Stomach (tissue), 9 donors: ENCODE data around the gene TNFSF10. TPM values are rescaled to one million over a fixed set of nuclear protein-coding genes. Genes with fewer than 3 reads are reported as not detected.

Experiments used
- DNase-seq, 2 donors: peaks; one replicate each; pipeline versions ENCODE4 v3.0.0 to v3.0.0-alpha.2; 2013 to 2019
- H3K27ac ChIP-seq, 5 donors: fragments of 200-600 bp in 4 of 5; sonication (generic) in 4 of 5; one replicate each; pipeline ENCODE4 v1.5.1; 2013 to 2019; ENCODE audit warnings: mild to moderate bottlenecking in 1 of 5, moderate library complexity in 1 of 5
- H3K27me3 ChIP-seq, 3 donors: fragments of 200-600 bp; sonication (generic); one replicate each; pipeline ENCODE4 v1.5.1; 2017 to 2019; ENCODE audit warnings: mixed run types in 1 of 3
- H3K36me3 ChIP-seq, 4 donors: fragments of 200-600 bp; sonication (generic); 1 replicate in 3 of 4; 2 replicates in 1 of 4; pipeline ENCODE4 v1.5.1; 2016 to 2019
- H3K4me1 ChIP-seq, 4 donors: fragments of 200-600 bp; sonication (generic); one replicate each; pipeline ENCODE4 v1.5.1; 2016 to 2019
- H3K4me3 ChIP-seq, 4 donors: fragments of 200-600 bp; sonication (generic) in 3 of 4; one replicate each; pipeline ENCODE4 v1.5.1; 2016 to 2019; ENCODE audit warnings: mild to moderate bottlenecking in 1 of 4
- H3K9me3 ChIP-seq, 4 donors: fragments of 200-600 bp; sonication (generic); one replicate each; pipeline ENCODE4 v1.5.1; 2016 to 2019
- CTCF ChIP-seq, 7 experiments: fragments of 450-650 bp in 4 of 7; fragments of 200-600 bp in 3 of 7; sonication (generic) in 3 of 7; IDR thresholded peaks; one replicate each; pipeline ENCODE4 v1.5.1; 2016 to 2019; ENCODE audit warnings: antibody characterized with exemption in 7 of 7, control low read depth in 2 of 7, mild to moderate bottlenecking in 1 of 7
- EP300 ChIP-seq: sonication (generic); formaldehyde crosslinking; IDR thresholded peaks from one replicate; pipeline ENCODE4 v1.6.1; 2017; ENCODE audit warnings: antibody characterized with exemption
- POLR2A ChIP-seq, 4 donors: fragments of 450-650 bp; IDR thresholded peaks; one replicate each; pipeline ENCODE4 v1.6.1; 2016; ENCODE audit warnings: antibody characterized with exemption in 4 of 4, control low read depth in 2 of 4, mild to moderate bottlenecking in 1 of 4, moderate library complexity in 1 of 4
- POLR2AphosphoS5 ChIP-seq, 3 donors: sonication (generic); formaldehyde crosslinking; IDR thresholded peaks; one replicate each; pipeline ENCODE4 v1.6.1; 2016; ENCODE audit warnings: antibody characterized with exemption in 3 of 3
- WGBS, 5 donors: extraction: QIAGEN DNeasy Blood & Tissue Kit in 3 of 5; methylation state at CpG; one replicate each; pipeline versions ENCODE4 v1.1.5 to v1.1.7; 2013 to 2018; 5-methylcytosine and 5-hydroxymethylcytosine counted together
- intact Hi-C: fragments of 100-400 bp; cut with DNase I; formaldehyde crosslinking; loops from one replicate; pipeline ENCODE4 v1.15.1; 2023; ENCODE audit warnings: low total_unique reads
- polyA plus RNA-seq, 3 donors: library from polyadenylated mRNA; stranded (reverse); fragments of 200-250 nt; gene quantifications; one replicate each; pipeline ENCODE4 v1.2.3, GENCODE V29; 2013
- total RNA-seq, 5 donors: library from RNA; depleted of rRNA; stranded (reverse); fragments of >200 nt; gene quantifications; one replicate each; pipeline versions ENCODE4 v1.1.0 to v1.2.3, GENCODE V29; 2014 to 2016
- donor health status: healthy with polysubstance abuse.
- donor health status: Bipolar disorder and iron deficiency.
- donor health status: healthy.

TNFSF10 gene
- total and polyA plus RNA-seq, 8 donors, result 4.0 to 84.2 (median 23.8) TPM

- Histone ChIP-seq H3K36me3 (no peaks in the 10 kb centered on the region), H3K27ac (peak overlapping the region; percentile 46 to 85 (median 82)), H3K9me3 (no peaks in the 10 kb centered on the region), H3K4me3 (no peak overlapping the region), H3K4me1 (peaks cover 5 to 49% (median 37%) of the 10 kb centered on the region in 4 donors), H3K27me3 (no peaks in the 10 kb centered on the region)
- TF ChIP-seq CTCF (IDR thresholded peaks at IDR 0.05) (no peak), POLR2A (IDR thresholded peaks at IDR 0.05) (no peak)
- WGBS, 5 donors, result 39 to 50% (median 40%) methylated on average over 3 of the region's 3 CpGs
- intact Hi-C loops, result no loop called here
- no peak for DNase-seq
Observed at GRCh38 chr3:172537507-172538158, 14.4 kb upstream of the TNFSF10 start.

- peaks cover 5 to 43% (median 35%) of the 10 kb centered on the region in 4 donors for H3K4me1 ChIP-seq
- 23 to 58% (median 43%) methylated on average over 5 of the region's 5 CpGs for WGBS, 5 donors
- no peaks in the 10 kb centered on the region for H3K36me3 ChIP-seq
- H3K4me3 ChIP-seq, result no peak overlapping the region
- no peak for DNase-seq
- H3K27me3 ChIP-seq, result no peaks in the 10 kb centered on the region
- no peaks in the 10 kb centered on the region for H3K9me3 ChIP-seq
- intact Hi-C loops, result no loop called here
- TF ChIP-seq POLR2AphosphoS5 (IDR thresholded peaks at IDR 0.05) (no peak), POLR2A (IDR thresholded peaks at IDR 0.05) (no peak), CTCF (IDR thresholded peaks at IDR 0.05) (no peak), EP300 (no peak)
- peak overlapping the region; percentile 46 to 85 (median 82) for H3K27ac ChIP-seq
Observed at GRCh38 chr3:172536993-172537419, 13.8 kb upstream of the TNFSF10 start.

GRCh38 chr3:172536505-172536904, 13.3 kb upstream of the TNFSF10 start:
- Histone ChIP-seq H3K4me3 (no peak overlapping the region), H3K4me1 (peaks cover 5 to 38% (median 32%) of the 10 kb centered on the region in 4 donors), H3K27me3 (no peaks in the 10 kb centered on the region), H3K36me3 (no peaks in the 10 kb centered on the region), H3K27ac (peak overlapping the region; percentile 46 to 85 (median 82)), H3K9me3 (no peaks in the 10 kb centered on the region)
- TF ChIP-seq EP300 (no peak), POLR2A (IDR thresholded peaks at IDR 0.05) (no peak), CTCF (IDR thresholded peaks at IDR 0.05) (no peak), POLR2AphosphoS5 (IDR thresholded peaks at IDR 0.05) (peak in 2 of 3 donors; percentile 63 to 91)
- DNase-seq, result peak; percentile 41 to 79
- WGBS, 5 donors, result 27 to 75% (median 62%) methylated on average over 1 of the region's 1 CpG
- intact Hi-C loops, result no loop called here

GRCh38 chr3:172530566-172530965, 7.3 kb upstream of the TNFSF10 start:
- H3K4me1 ChIP-seq, result peaks cover 0 to 15% (median 5%) of the 10 kb centered on the region in 4 donors
- H3K27ac ChIP-seq, result peak overlapping the region in 3 of 5 donors; percentile 5 to 23 (median 10)
- DNase-seq, result peak in 1 of 2 donors; percentile 47
- H3K4me3 ChIP-seq, result no peak overlapping the region
- TF ChIP-seq EP300 (no peak), POLR2A (IDR thresholded peaks at IDR 0.05) (no peak), POLR2AphosphoS5 (IDR thresholded peaks at IDR 0.05) (peak in 1 of 3 donors; percentile 46)
- H3K9me3 ChIP-seq, result no peaks in the 10 kb centered on the region
- no peaks in the 10 kb centered on the region for H3K36me3 ChIP-seq
- WGBS, 5 donors, result 18 to 48% (median 27%) methylated on average over 2 of the region's 2 CpGs
- intact Hi-C loops, result no loop called here
- H3K27me3 ChIP-seq, result no peaks in the 10 kb centered on the region

- no peak overlapping the region for H3K4me3 ChIP-seq
- TF ChIP-seq POLR2AphosphoS5 (IDR thresholded peaks at IDR 0.05) (no peak), EP300 (no peak)
- DNase-seq, result no peak
- peaks cover 0 to 15% (median 5%) of the 10 kb centered on the region in 4 donors for H3K4me1 ChIP-seq
- H3K27me3 ChIP-seq, result no peaks in the 10 kb centered on the region
- intact Hi-C loops, result no loop called here
- H3K9me3 ChIP-seq, result no peaks in the 10 kb centered on the region
- H3K36me3 ChIP-seq, result no peaks in the 10 kb centered on the region
- H3K27ac ChIP-seq, result peak overlapping the region in 2 of 5 donors; percentile 5 to 23
- 78 to 97% (median 96%) methylated on average over 2 of the region's 2 CpGs for WGBS, 5 donors
Observed at GRCh38 chr3:172530101-172530561, 6.9 kb upstream of the TNFSF10 start.
